ENCODE measurements around the gene TUBB3. TPM values are rescaled to one million over a fixed set of nuclear protein-coding genes. Genes with fewer than 3 reads are reported as not detected.

Gene TUBB3
- total and polyA plus RNA-seq, 2 of the 8 experiments (the other 6 are each of a cell fraction or from before 2014, with no cell fraction given) = 275 to 393 TPM

DNA sequence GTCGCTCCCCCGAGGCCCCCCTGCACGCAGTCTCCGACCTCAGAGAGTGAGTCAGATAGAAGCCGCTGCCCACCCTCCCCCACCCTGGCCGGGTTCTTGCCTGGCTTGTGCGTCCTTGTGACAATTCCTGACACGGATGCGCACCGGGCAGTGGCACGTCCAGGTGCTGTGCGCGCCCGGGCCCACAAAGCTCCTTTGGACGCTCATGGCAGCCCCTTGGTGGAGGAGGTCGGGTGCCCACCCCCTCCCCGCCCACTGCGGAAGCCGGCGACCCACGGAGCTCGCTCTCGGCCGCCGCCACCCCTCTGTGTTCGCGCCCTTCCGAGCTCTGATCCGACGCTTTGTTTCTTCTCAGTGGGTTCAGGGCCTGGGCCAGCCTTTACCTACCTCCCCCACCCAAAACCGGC, 662 bp upstream of the TUBB3 start:
- Histone ChIP-seq H2BK15ac (ENCODE audit: low read length) (no peak overlapping the region), H3K79me2 (ENCODE audit: control insufficient read depth in 1 of 2, insufficient read depth in 2 of 2, low read length in 2 of 2) (peaks cover 0 to 3% of the 10 kb centered on the region in 2 experiments; a peak in 2 of 4 replicates), H2AFZ (ENCODE audit: low read length) (no peak overlapping the region; the same call in 1 of the 2 replicates), H3K56ac (replicated peaks; ENCODE audit: insufficient read length, low read depth, low read length) (peak overlapping the region; percentile 77), H3K4me2 (ENCODE audit: insufficient read depth in 1 of 2, low read depth in 2 of 2, low read length in 2 of 2) (peak overlapping the region; percentile 82 to 96), H3K27me3 (replicated peaks in 1 of 4; ENCODE audit: control insufficient read depth in 3 of 4, extremely low read depth in 1 of 4, insufficient read depth in 3 of 4, low read length in 3 of 4) (peaks cover 0 to 19% (median 16%) of the 10 kb centered on the region in 4 experiments; a peak in 6 of 7 replicates), H4K20me1 (replicated peaks in 1 of 2; ENCODE audit: control insufficient read depth in 1 of 2, insufficient read depth in 2 of 2, low read length in 2 of 2) (peaks cover 5 to 11% of the 10 kb centered on the region in 2 experiments), H3K36me3 (ENCODE audit: control insufficient read depth in 2 of 4, insufficient read depth in 4 of 4, low read length in 3 of 4) (no peaks in the 10 kb centered on the region), H3K18ac (ENCODE audit: extremely low read depth, low read length) (peak overlapping the region; percentile 97), H3K4me3 (ENCODE audit: extremely low read depth in 1 of 4, insufficient read depth in 2 of 4, low read depth in 3 of 4, low read length in 4 of 4) (peak overlapping the region; percentile 65 to 95 (median 72)), H3K27ac (ENCODE audit: low read depth, low read length) (peak overlapping the region; percentile 39; the same call in 1 of the 2 replicates), H3K4me1 (replicated peaks in 1 of 4; ENCODE audit: control insufficient read depth in 3 of 4, insufficient read depth in 4 of 4, low read length in 3 of 4) (peaks cover 0 to 34% (median 25%) of the 10 kb centered on the region in 4 experiments; a peak in 6 of 7 replicates), H4K91ac (replicated peaks; ENCODE audit: insufficient read length, low read length) (peak overlapping the region; percentile 79), H4K5ac (ENCODE audit: insufficient read length, low read depth, low read length) (peak overlapping the region; percentile 82), H3K14ac (ENCODE audit: insufficient read length) (no peak overlapping the region), H3K79me1 (ENCODE audit: low read depth, low read length) (0 out of 2 replicates have a peak, but pooled peaks cover under 1% of the 10 kb centered on the region), H3K9ac (replicated peaks in 1 of 4; ENCODE audit: extremely low read depth in 1 of 4, low read depth in 3 of 4, low read length in 3 of 4) (peak overlapping the region; percentile 35 to 73 (median 54); a peak in 6 of 7 replicates), H3K9me3 (ENCODE audit: insufficient read depth in 2 of 2, low read depth in 1 of 2, low read length in 1 of 2) (no peaks in the 10 kb centered on the region), H2AK5ac (ENCODE audit: low read depth, low read length) (no peak overlapping the region), H2BK120ac (replicated peaks; ENCODE audit: low read depth, low read length) (no peak overlapping the region), H3K23me2 (ENCODE audit: low read depth, low read length) (peaks cover 31% of the 10 kb centered on the region), H3K4ac (replicated peaks; ENCODE audit: insufficient read length, low read depth, low read length) (peak overlapping the region; percentile 84), H3K23ac (ENCODE audit: insufficient read length) (no peak overlapping the region), H2BK20ac (ENCODE audit: low read length) (no peak overlapping the region), H2BK12ac (ENCODE audit: low read depth, low read length) (0 out of 2 replicates have a peak overlapping the region, but pooled peaks have one; percentile 60), H4K8ac (ENCODE audit: extremely low read depth, insufficient read depth, low read length) (peak overlapping the region; percentile 87), H2BK5ac (ENCODE audit: low read depth, low read length) (peak overlapping the region; percentile 85; the same call in 1 of the 2 replicates)
- DNase-seq (ENCODE audit: low read depth in 1 of 2, low spot score in 2 of 2) (peak in 1 of 2 experiments; percentile 70), FAIRE-seq (no peak)
- ChIA-PET POLR2A (ENCODE audit: partially characterized antibody) (interaction anchor here (0.5 to 6.5 kb wide), 31 partner anchors 9 to 326 kb away, joined by 3 to 71 read pairs (median 4); partner anchors contain the start of genes CDK10, DBNDD1, DEF8 and FANCA), CTCF (ENCODE audit: partially characterized antibody) (interaction anchor here (0.9 to 8.7 kb wide), 4 partner anchors 13 to 225 kb away, joined by 3 to 70 read pairs (median 4); no protein-coding TSS in a partner anchor)
- WGBS, 2 experiments (ENCODE audit: extremely low coverage in 1 of 2, insufficient coverage in 1 of 2, insufficient read length in 1 of 2, insufficient replicate concordance in 2 of 2, low coverage in 1 of 2, low lambda C conversion rate in 2 of 2, missing lambda C conversion rate in 1 of 2) = 1% methylated on average over 27 of the region's 31 CpGs; no CpG with 5 or more reads in 1 of the 2 experiments
- TF ChIP-seq POLR2AphosphoS5 (IDR thresholded peaks at IDR 0.05; ENCODE audit: low read depth, low read length) = no peak
- no peak for TF ChIP-seq HDAC2 (IDR thresholded peaks at IDR 0.05; ENCODE audit: borderline replicate concordance in 1 of 2, low read depth in 2 of 2, low read length in 2 of 2)
- TF ChIP-seq SP2 (IDR thresholded peaks at IDR 0.05; ENCODE audit: low read length) = no peak
- no peak for TF ChIP-seq PHF8 (conservative IDR thresholded peaks at IDR 0.05; ENCODE audit: low read depth, low read length)
- TF ChIP-seq BCL11A (IDR thresholded peaks at IDR 0.05; ENCODE audit: low read depth in 2 of 2, low read length in 2 of 2) = no peak
- TF ChIP-seq SP4 (IDR thresholded peaks at IDR 0.05; ENCODE audit: low read length) = no peak
- no peak for TF ChIP-seq SRF (IDR thresholded peaks at IDR 0.05; ENCODE audit: low read depth, low read length)
- TF ChIP-seq YY1 (IDR thresholded peaks at IDR 0.05; ENCODE audit: low read depth, low read length) = no peak
- peak; percentile 27; the same call in 1 of the 2 replicates for TF ChIP-seq BACH1 (IDR thresholded peaks at IDR 0.05; ENCODE audit: low read length)
- TF ChIP-seq, protein P1, sequence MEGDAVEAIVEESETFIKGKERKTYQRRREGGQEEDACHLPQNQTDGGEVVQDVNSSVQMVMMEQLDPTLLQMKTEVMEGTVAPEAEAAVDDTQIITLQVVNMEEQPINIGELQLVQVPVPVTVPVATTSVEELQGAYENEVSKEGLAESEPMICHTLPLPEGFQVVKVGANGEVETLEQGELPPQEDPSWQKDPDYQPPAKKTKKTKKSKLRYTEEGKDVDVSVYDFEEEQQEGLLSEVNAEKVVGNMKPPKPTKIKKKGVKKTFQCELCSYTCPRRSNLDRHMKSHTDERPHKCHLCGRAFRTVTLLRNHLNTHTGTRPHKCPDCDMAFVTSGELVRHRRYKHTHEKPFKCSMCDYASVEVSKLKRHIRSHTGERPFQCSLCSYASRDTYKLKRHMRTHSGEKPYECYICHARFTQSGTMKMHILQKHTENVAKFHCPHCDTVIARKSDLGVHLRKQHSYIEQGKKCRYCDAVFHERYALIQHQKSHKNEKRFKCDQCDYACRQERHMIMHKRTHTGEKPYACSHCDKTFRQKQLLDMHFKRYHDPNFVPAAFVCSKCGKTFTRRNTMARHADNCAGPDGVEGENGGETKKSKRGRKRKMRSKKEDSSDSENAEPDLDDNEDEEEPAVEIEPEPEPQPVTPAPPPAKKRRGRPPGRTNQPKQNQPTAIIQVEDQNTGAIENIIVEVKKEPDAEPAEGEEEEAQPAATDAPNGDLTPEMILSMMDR (IDR thresholded peaks at IDR 0.05; ENCODE audit: control extremely low read depth in 1 of 3, insufficient read depth in 1 of 3, low read depth in 1 of 3, low read length in 3 of 3) = no peak
- no peak for TF ChIP-seq CEBPB (IDR thresholded peaks at IDR 0.05; ENCODE audit: low read depth, low read length)
